ENCODE results near the gene PCSK2.

The PCSK2 gene

DNA sequence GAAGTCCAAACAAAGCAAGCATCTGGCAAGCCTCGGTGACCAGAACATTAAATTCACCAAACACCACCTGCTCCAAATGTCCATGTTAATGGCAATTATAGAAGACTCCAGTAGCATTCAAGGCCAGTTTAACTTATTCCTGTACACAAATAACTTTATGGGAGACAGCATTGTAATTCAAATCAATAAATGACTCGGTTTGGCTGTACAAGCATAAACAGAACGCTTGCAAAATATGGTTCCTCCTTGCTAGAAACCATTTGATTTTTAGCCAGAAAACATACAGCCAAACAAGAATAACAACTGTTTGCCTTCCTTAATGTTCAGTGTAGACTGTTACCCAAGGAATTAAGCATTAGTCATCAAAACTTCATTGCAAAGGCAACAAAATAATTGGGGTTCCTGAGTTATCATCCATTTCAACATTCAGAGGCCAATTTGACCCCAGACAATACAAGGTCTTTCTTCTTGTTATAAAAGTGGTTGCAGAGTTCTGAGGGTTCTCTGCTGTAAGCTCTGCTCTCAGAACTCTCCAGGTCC, 179.3 kb downstream of the PCSK2 start:
- DNase-seq, result no peak

DNA sequence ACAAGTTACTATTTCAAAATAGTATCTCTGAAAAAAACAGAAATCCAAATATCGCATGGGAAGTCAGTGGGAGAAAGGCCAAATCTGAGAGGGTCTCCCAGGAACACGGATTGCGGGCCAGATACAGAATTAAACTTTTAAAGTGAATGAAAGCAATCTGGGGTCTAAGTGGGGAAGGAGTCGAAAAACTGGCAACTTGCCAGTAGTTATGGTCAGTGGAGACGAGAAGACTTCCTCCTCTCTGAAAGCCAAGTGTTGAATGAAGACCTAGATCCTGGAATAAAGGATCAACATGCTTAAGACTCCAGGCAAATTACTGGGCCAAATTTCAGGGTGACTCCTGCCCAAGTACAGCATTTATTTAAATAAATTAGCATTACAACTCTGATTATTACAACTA, 180.7 kb downstream of the PCSK2 start:
- no peak for DNase-seq

- DNase-seq, result no peak
These were observed 190.4 kb downstream of the PCSK2 start for GRCh38 chr20:17417225-17417624.

DNA sequence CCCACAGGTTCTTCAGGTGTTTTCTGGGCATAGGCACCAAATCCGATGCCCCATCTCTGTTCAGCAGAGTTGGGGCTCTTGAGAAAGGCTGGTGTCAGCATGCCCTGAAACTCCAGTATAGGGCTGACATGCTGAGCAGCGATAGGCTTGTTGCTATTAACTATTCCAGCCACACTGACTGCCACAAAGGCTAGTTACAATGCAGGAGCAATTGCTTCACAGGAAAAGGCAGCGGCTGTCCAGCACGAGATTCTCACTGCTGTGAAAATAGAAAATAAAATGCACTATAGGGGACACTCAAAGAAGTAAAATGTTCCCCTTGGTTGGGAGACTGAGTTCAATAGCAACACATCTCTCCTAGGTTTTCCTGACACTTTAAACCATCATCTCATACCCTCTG, 191.9 kb downstream of the PCSK2 start:
- no peak for DNase-seq

DNA sequence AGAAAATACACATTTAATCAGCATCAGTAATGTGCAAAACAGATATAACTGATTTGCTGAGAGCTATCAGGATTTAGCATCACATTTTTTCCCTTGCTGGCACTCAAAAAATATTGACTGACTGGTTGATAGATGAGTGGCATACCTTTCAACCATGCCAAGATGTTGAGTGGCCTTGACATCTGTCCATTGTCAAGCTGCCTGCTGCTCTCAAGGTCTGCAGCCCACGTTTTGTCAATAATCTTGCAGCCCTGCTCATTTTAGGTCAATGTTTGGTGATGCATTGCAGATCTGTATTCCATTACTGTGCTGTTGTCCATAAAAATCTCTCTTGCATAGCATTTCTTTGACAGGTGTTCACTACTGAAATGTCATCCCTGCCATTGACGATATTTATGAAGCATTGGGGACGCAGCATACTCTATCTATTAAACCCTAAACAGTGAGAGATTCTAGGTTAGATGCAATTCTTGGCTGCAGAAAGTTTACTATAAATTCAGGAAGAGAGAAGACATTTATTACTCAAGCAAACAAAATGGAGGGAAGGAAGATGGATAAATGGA, 192.7 kb downstream of the PCSK2 start:
- DNase-seq, result no peak

- DNase-seq, result no peak
These were observed 194.7 kb downstream of the PCSK2 start for GRCh38 chr20:17421493-17421892.

GRCh38 chr20:17423782-17424181, 196.9 kb downstream of the PCSK2 start:
- DNase-seq, result no peak

DNA sequence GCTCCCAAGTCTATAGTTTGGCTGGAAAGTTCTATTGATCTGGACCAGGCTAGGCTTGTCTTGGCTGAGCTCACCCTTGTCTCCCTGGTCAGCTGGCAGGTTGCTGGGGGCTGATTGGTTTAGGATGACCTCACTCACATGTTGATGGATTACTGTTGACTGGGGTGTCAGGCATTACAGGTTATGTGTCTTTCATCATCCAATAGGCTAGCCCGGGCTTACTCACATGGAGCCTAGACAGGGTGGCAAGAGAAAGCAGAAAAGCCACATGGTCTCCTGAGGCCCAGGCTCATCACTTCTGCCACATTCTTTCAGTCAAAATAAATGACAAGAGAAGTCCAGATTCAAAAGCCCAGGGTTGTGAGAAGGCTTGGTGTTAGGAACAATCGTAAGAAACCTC, 200.8 kb downstream of the PCSK2 start:
- DNase-seq, result no peak

GRCh38 chr20:17430125-17430950, 203.5 kb downstream of the PCSK2 start:
- no peak for DNase-seq

DNA sequence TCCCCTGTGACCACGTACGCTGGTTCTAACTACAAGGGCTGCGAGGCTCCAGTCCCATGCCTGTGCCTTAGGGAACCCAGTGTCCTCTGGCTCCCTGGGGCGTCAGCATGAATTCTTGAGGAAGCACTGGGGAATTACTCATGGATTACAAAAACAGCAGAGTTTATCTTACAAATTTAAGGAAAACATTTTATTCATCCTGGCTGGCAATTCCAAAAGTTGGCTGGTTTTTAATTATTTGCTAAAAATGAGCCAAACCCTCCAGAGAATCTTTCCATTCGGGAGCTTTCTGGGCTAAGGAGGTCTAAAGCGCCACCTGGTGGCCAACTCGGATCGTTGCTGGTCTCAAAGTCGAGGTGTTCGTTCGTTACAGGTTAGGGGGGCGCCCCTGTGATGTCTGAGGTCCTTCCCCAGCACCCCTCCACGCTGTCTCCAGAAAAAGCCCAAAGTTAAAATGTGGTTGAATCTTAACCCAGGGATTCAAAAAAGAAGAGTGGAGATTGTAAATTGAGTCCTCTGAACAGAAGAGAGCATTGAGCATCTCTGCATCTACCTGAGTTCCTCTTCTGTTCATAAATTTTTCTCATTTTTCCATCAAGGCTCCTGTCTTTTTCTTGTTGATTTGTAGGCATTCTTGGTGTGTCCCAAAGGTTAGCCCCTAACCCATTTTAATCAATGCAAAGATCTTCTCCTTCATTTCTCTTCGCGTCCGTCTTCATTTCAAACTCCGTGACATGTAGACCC, 205.0 kb downstream of the PCSK2 start:
- peak; percentile 10 for DNase-seq

- DNase-seq, result no peak
These were observed 209.8 kb downstream of the PCSK2 start for GRCh38 chr20:17436664-17437063.

DNA sequence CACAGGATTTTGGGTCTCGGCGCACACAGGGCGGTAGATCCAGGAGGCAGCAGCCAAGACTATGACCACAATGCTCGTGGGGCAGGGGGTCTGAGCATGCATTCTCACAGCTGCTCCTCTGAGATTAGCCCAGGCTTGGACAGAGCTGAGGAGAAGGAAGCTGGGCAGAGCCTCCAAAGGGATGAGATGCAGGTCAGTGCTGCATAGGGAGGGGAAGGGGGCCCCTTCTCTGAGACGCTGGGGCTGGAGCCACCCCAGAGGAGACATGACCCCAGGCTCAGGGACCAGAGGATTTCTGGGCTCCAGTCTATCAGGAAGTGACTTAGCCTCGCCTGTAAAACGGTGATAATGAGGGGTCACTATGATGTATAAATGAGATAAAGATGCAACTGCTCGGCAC, 210.4 kb downstream of the PCSK2 start:
- DNase-seq, result no peak

GRCh38 chr20:17438436-17439039, 211.7 kb downstream of the PCSK2 start:
- no peak for DNase-seq

- no peak for DNase-seq
These were observed 212.9 kb downstream of the PCSK2 start for GRCh38 chr20:17439616-17440296.

DNA sequence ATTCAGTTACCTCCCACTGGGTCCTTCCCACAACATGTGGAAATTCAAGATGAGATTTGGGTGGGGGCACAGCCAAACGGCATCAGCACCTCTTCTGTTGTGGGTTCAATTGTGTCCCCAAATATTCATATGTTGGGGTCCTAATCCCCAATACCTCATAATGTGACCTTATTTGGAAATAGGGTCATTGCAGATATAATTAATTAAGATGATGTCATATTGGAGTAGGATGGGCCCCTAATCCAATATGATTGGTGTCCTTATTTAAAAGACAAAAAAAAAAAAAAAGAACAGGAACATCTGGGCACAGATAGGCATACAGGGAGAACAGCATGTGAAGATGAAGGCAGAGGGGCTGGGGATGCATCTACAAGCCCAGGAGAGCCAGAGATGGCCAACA, 214.9 kb downstream of the PCSK2 start:
- no peak for DNase-seq

DNA sequence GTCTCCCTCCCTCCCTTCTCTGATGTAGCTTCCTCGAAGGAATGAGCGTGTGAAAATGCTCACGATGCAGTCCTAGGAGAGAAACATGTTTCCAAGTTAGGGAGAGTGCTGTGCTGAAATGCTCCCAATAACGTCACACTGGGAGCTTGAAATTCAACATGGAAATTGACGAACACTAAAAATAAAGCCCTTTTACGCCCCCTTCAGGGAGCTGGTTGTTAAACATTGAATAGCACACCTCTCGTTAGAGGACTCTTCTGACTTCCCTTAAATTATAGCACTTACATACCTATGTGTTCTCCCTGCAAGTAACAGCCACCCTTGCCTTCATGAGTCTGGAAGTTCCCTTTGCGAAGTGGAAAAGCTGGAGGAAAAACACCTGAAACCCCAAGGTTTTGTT, 215.7 kb downstream of the PCSK2 start:
- DNase-seq, result no peak

- no peak for DNase-seq
These were observed 216.5 kb downstream of the PCSK2 start for GRCh38 chr20:17443131-17443858.

GRCh38 chr20:17444091-17444490, 217.3 kb downstream of the PCSK2 start:
- DNase-seq, result no peak

DNA sequence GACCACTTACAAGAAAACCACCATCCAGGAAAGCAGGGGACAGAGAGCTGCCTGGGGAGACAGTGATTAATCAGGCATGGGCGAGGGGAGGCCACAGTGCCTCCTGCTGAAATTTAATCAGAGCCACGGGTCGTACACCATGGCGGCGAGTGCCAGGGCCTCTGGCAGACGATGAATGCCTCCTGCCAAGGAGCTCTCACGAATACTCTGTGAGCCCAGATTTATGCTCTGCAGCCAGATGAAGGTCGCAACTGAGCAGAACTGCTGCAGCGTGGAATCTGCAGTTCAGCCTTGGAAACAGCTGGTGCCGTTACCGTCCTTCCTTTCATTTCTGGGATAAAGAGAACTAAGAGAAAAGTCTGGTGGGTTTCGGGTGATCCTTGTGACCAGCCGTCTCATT, 218.7 kb downstream of the PCSK2 start:
- no peak for DNase-seq

GRCh38 chr20:17446171-17446570, 219.3 kb downstream of the PCSK2 start:
- no peak for DNase-seq

DNA sequence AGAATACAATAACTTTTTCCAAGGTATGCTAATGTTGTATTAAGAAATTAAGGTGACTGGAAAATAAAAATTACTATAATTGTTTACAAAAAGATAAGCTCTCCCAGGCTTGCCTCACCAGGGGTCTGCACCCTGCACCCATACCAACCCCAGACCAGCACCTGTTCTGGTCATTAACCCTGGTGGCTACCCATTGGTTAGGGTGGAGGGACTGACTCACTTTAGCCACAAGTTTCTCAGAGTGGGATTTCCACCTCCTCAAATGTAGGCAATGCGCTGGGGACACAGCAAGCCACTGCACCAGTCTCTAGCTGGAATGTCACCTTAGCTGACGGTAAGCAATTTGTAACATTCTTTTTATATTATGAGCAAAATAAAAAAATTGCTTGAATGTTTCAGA, 221.2 kb downstream of the PCSK2 start:
- no peak for DNase-seq

DNA sequence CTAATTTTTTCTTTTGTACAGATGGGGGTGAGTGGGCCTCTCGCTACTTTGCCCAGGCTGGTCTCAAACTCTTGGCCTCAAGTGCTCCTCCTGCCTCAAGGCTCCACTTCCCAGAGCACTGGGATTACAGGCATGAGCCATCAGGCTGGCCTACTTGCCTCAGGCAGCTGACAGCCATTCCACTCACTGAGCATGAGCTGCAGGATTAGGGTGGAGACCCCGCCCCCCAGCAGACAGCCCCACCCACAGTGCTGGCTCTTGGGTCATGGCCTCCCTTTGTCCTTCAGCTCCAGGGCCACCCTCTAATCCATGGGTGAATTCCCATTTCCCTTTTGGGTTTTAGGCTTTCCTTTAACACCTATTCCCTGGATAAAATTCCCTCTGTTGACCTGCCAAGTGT, 222.2 kb downstream of the PCSK2 start:
- DNase-seq, result no peak

All from effector CD8-positive, alpha-beta T cell (primary cell).